HT1080 (cell line): ENCODE measurements around the gene SLC25A39. TPM values are rescaled to one million over a fixed set of nuclear protein-coding genes. Genes with fewer than 3 reads are reported as not detected.

ENCODE experiments used
- DNase-seq: peaks from one replicate; pipeline ENCODE4 v3.0.0-alpha.2; 2015; ENCODE audit warnings: low read depth
- total RNA-seq: library from RNA; depleted of rRNA; stranded (reverse); fragments of >200 nt; shearing (Covaris generic); gene quantifications from 2 replicates; pipeline ENCODE4 v1.2.3, GENCODE V29; 2014

The SLC25A39 gene
- total RNA-seq, 1 experiment from 2014 or later: 185 TPM

DNA sequence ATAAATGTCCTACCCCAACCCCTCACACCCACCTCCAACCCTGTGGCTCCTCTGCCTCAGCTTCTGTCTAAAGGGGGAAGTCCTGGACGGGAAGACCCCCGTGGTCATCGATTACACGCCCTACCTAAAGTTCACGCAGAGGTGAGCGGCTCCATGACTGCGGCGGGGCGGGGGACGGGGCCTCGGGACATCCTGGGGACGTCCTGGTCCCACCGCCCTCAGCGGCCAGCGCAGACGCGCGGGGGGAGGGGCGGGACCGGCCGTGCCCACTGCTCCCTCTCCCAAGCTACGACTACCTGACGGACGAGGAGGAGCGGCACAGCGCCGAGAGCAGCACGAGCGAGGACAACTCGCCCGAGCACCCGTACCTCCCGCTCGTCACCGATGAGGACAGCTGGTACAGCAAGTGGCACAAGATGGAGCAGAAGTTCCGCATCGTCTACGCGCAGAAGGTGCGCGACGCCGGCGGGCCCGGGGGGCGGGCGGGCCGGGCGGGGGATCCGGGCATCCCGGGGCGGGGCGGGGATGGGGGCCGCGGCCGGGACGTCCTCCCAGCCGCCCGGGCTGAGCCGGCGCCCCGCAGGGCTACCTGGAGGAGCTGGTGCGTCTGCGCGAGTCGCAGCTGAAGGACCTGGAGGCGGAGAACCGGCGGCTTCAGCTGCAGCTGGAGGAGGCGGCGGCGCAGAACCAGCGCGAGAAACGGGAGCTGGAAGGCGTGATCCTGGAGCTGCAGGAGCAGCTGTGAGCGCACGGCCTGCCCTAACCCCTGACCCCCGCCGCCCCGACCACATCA lies 9.6 kb downstream of the SLC25A39 start:
- DNase-seq: no peak

DNA sequence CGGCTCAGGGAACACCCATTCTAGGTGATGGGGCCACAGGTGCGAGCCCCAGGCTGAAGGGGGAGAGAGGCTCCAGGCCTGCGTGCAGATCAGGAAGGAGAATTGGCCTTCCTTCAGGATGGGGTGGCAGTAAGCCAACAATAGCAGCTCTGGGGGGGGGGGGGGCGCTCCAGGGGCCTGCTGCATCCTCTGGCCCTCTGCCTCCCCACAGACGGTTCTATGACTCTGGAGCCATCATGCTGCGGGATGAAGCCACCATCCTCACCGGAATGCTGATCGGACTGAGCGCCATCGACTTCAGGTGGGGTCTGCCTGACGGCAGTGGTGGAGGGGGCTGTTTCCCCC lies 10.1 kb downstream of the SLC25A39 start:
- DNase-seq: no peak

DNA sequence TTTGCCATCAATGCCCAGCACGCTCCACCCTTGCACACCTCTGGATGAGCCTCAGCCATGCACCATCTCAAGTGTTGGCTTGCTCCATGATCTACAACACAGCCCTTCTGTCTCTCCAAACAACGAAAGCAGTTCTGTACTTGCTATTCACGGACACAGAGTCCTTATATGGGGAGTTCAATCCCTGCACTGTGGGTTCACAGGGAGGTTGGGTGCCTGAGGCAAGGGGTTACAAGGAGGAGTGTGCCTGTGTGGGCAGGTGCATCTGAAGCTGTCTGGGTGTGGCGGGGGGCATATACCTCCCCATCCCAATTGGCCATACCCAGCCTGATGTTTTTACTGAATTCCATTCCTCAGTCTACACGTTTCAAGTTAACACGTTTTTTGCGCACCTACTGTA lies 10.6 kb downstream of the SLC25A39 start:
- DNase-seq: no peak

DNA sequence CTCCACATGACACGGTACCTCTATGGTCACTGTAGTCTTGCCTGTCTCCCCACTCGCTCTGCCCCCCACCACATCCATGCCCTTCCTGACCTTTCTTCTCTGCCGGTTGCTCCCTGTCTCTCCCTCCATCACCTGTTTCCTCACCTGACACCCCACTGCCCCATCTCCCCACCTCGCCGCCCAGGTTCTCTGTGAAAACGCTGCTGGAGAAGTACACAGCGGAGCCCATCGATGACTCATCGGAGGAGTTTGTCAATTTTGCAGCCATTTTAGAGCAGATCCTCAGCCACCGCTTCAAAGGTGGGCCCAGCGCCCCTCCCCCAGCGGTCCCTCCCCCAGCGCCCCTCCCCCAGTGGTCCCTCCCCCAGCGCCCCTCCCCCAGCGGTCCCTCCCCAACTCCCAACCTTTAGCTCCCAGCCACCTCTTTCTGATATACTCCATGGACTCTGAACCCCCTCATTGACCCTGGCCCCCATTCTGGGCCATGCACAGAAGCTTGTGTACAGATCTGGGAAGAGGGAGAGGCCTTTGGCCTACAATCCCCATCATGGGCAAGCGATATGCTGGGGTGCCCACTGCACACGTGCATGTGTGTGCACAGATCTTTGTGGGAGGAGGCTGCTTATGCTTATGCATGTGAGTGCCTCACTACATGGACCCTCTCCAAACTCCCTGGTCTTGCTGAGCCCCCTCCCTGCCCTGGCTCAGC lies 12.1 kb downstream of the SLC25A39 start:
- DNase-seq: no peak

DNA sequence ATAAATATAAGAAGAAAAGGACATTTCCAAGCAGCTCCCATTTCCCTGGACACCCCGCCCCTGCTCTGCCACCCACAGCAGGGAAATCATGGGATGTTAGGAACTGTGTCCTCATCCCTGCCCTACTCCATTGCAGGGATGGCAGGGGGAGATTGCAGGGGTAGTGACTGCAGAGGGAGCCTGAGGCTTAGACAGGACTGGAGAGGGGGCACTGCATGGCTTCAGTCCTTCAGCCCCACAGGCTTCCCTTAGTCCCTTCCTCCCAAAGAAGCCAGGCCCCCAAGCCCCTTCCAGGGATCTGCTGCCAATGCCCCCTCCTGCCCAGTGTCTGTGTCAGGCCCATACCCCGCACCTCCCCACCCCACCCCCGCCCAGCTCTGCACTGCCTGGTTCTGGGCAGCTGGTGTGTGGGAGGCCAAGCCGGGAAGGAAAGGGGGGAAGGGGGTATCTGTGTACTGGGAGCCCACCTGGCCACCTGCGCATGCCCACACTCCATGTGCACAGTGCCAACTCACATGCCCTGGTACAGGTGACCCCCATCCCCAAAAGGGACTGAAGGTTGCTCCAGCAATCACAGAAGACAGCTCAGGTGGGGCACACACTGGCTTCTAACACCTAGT lies 13.0 kb downstream of the SLC25A39 start:
- no peak for DNase-seq

DNA sequence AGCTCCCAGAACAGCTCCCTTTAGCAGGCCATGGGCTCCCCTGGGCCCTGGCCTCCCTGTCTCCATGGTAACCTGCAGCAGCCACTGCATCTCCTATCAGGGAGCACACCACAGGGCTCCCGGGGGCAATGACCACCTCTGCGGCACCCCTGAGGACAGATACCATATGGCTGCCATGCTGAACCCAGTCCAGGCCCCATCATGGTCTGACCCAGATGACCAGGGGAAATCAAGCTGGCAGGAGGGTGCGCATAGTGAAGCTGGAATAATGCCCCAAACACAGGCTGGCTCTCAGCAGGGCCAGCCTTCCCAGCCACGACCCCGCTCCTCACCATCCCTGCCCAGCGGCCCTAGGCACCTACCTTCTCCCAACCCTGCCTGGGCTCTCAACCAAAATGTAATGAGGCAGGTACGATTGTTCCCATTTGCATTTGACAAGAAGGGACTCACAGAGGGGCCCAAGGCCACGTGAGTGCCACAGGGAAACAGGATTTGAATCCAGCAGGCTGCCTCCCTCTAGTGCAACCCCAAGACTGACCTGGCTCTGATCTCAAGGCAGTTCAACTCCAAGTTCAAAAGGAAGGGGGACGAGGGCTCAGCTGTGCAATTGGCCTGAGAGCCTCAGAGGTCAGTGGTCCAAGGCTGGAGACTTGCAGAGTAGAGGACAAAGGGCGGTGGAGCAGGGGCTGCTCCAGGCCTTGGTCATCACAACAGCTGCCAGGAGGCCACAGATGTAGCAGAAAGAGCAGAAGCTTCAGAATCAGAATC lies 13.8 kb downstream of the SLC25A39 start:
- no peak for DNase-seq

DNA sequence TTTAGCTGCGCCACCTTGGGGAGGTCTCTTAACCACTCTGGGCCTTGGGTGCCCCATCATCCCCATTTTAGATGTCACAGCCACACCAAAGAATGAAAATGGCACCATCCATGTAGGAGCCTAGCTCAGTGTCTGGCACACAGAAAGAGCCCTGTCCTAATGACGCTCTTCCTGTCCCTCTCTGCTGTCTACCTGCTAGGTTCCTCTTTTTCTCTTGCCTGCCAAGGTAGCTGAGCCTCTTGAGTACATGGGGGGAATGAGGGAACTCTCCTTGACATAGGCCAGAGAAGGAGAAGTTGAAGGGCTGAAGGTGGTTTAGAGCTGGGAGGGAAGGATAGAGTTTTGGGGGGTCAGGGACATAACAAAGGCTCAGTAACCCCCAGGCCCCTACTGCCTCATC lies 14.4 kb downstream of the SLC25A39 start:
- DNase-seq: no peak

DNA sequence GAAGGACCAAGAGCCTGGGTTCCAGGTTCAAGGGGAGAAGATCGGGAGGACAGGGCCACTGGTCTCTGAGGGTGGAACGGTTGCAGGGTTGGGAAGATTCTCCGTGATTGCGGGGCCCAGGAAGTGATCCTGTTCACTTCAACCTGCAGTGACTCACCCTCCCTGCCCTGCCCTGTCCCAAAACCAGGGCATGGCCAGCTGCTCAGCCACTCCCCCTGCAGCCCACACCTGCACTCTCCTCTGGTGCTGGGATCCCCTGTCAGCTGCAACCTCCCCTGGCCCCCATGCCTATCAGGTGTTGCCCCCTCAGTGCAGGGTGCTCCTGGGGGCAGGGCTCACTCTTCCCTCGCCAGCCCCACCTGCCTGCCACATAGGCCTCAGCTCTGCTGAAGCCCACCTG lies 15.2 kb downstream of the SLC25A39 start:
- DNase-seq: no peak

DNA sequence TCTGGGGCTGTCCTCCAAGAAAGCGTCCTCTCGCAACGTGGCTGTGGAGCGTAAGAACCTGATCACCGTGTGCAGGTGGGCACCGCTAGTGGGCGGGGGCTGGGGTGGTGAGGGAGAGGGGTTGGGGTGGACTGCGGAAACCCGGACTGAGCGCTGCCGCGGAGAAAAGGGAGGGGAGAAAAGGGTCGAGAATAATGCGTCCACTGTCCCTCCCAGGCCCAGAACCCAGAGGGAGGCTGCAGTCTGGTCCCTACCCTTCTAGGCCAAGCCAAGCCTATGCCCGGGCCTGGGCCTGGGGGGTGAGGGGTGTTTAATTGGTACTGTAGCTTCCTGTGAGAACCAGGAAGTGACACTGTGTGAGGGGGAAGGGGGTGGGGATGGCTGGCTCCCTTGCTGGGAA lies 15.8 kb downstream of the SLC25A39 start:
- DNase-seq: no peak

DNA sequence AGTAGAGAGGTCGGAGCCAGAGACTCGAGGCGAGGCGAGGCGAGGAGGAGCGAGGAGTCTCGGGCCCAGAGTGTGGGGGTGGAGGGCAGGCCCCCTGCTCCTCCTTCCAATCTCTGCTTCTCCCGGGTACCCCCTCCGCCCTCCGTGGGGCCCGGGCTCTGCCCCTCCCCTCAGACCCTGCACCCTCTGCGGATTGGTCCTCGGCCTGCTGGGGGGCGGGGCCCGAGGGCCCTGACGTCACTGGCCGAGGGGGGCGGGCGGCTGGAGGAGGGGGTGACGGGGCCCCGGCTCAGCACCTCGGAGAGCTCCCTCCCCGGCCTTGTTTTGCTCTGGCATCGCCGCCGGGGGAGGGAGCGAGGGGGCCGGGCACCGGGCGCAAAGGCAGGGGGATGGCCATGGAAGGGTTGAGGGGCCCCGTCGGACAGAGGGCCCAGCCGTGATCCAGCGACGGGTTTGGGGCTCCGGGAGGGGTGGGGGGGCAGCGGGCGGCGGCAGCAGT lies 16.3 kb downstream of the SLC25A39 start, which contains the start of gene RUNDC3A:
Gene RUNDC3A, plus strand, starts transcription at position 282 of the 499 bp plus-strand sequence. CDS start 232 bp downstream, outside the sequence.
- DNase-seq: no peak

DNA sequence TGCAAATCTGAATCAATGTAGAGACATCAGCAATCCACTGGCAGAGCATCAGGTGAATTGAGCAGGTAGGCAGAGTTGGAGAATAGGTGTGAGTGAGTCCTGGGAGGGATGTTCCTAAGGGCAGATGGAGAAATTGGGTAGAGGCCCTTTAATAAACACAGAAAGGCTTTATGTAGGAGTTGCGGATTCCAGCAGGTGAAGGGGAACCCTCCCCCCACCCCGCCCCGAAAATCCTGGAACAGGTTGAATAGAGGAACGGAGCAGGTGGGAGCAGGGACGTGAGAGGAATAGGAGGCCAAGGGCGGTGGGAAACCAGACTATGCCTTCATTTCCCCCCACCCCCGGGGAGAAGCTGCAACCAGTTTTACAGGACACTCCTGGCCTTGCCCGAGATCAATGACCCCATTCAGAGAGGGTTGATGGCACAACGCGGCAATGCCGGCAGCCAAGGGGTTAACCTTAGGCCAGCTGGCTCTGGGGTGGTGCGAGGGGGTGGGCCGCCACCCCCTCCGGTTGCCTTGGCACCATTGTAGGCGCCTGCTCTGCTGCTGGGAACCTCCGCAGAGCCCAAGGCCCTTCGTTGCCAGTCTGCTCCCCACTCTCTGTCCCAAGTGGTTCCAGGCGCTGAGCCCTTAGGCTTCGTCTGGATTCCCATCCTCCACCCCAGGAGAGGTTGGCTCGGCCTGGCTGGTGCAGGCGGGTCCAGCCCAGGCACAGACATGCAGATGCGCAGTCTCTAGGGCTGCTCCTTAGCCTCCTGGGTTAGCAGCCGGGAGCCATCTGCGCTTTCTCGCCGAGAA lies 17.0 kb downstream of the SLC25A39 start:
- DNase-seq: no peak

DNA sequence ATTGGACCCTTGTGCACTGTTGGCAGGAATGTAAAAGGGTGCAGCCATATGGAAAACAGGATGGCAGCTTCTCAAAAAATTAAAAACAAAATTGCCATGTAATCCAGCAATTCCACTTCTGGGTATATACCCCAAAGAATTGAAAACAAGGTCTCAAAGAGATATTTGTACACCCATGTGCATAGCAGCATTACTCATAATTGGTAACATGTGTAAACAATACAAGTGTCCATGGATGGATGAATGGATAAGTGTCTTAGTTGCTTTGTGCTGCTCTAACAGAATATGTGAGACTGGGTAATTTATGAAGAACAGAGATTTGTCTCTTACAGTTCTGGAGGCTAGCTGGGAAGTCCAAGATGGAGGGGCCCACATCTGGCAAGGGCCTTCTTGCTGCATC lies 20.0 kb downstream of the SLC25A39 start:
- no peak for DNase-seq

DNA sequence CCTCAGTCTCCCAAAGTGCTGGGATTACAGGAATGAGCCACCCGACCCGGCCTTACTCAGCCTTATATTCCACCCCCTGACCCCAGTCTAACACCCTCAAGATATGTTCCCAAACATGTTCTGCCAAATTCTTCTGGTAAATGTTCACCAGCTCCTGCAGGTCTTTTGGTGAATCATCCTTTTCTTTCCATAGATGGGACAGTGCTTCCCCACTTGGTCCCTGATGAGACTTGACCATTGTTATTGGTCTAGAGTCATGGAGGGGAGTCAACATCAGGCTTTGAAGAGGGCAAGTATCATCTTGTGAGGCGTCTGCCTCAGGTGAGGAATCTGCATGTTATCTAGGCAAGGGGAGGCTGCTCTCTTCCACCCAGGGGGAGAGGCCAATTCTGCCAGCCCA lies 26.6 kb downstream of the SLC25A39 start:
- DNase-seq: no peak

DNA sequence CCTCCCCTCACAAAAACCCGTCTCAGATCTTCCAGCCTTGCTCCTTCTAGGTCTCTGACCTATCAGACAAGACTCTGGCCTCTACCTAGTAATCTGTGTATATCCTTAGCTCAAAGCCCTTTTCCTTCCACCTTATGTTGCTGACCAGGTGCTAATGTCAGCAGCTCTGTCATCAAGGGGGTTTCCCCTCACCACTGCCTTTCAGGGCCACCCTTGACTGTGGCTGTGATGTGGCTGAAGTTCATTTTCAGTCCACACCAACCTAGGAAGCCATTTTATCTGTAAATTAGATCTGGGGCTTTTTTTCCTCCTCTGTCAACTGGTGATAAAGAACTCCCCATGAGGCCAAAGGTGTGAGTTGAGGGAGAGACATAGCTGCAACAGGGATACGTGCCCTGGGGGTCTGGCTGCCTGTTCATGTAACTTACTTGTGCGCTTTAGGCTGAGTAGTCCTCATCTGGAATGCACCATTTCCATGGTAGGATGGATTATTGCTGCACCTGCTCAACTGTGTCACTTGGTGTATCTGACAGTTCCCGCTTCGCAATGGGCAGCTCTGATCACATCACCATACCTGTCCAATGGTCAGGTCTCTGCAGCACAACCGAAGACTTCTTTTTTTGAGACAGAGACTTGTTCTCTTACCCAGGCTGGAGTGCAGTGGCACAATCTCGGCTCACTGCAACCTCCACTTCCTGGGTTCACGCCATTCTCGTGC lies 31.0 kb downstream of the SLC25A39 start:
- no peak for DNase-seq

DNA sequence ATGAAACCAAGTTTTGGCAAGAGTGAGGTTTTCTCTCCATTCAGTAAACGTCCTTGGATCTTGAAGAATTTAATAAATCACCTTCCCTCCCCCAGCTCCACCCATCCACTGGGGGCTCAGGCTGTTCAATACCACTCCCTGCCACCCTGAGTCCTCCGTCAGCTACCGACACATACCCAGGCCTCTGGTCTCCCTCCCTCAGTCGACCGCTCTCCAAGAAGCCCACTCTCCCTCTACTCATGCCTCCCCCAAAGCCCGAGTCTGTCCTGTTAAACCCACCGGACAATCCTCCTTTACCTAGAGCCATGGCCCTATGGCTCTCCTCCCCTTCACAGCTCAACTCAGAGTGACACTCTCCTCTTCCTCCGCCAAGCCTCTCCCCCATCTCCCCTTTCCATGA lies 37.0 kb downstream of the SLC25A39 start:
- DNase-seq: no peak

DNA sequence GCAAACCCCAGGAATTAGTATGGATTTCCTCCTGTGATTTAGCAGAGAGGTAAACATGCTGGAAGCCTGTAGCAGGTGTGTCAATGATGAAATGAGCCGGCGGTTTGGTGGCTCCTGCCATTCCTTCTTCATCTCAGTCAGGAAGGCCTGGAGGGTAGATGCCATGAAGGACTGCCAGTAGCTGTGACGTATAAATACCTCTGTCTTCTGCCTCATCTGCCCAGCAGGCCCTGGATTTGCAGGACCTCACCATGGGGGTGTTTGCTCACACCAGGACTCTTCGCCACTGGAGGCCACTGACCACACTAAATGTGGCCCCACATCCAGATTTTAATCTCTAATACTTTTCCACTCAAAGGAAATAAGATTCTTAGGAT lies 40.6 kb downstream of the SLC25A39 start:
- DNase-seq: no peak

DNA sequence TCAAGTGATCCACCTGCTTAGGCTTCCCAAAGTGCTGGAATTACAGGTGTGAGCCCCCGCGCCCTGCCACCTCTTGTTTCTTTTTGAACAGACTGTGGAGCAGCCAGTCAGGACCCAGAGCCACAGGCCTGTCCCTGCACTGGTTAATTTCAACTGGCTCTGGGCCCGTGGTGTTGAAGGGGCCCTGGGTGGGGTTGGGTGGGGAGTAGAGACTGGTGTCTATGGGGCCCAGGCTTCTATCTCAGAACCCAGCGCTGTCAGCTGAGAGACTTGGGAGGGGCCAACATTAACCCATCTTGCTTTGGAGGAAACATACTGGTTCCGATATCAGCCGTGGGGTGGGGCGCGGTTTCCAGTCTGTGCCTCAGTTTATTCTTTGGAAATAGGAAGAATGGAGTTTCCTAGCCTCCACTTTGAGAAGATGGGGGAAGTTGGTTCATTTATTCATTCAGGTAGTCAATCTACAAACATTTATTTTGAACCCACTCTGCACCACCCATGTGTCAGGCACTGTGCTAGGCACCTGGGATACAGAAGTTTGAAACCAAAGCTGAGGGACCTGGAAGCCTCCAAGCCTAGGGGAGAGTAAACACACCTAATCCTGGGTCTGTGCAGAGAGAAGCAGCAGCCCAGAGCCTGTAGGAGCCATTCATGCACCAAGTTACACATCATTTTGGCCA lies 41.1 kb downstream of the SLC25A39 start:
- DNase-seq: no peak

DNA sequence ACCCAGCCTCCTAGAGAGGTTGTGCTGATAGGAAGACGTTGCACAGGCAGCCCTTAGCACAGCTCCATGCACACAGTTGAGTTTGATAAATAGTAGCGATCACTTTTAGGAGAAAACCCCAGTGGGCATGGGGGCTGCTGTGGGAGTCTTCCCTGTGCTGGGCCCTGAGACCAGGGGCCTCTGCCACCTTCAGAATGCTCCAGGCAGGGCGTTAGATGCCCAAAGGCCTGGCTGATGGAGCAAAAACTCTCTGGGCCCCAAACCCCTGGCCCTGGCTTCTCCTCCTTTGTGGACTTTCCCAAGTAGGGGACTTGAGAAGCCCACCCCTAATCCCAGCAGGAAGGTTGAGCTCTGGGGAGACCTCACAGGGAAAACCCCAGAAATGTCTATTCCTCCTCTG lies 42.4 kb downstream of the SLC25A39 start:
- DNase-seq: no peak

DNA sequence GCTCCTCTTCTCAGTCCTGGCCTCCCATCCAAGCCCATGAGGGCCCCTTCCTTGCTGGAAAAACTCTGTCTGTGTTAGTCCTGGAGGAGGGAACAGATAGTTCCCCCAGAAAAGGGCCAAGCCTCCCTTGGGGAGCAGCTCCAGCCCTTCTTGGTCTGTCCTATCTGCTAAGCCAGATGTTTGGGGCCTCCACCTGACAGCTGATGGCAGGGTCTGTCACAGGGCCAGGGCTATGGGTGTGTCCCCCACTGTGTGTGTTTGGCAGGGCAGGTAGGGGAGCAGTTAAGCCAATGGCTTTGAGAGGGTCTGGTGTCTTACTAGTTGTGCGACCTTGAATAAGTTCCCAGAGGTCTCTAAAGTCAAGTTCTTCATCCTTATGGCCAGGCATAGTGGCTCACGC lies 43.1 kb downstream of the SLC25A39 start:
- no peak for DNase-seq
